Ramos (cell line): Measurements from ENCODE around the gene HLA-DMA.

Source experiments
- in situ Hi-C: fragments of 300-500 bp; cut with MboI; formaldehyde crosslinking; loops from one replicate; pipeline ENCODE4 v1.14.3; 2022; ENCODE audit warnings: low sequenced_read_pairs; ENCODE audit not compliant: unreplicated experiment

Gene HLA-DMA

GRCh38 chr6:32952817-32953739 is at the start of gene HLA-DMA:
TSS of gene HLA-DMA (minus strand) at chr6:32953097. CDS start at chr6:32953036, 61 bp downstream.
- in situ Hi-C loops, result no loop called here

- in situ Hi-C loops, result loop anchor here (10.0 kb wide), 1 partner anchor 243 kb away; no protein-coding TSS in a partner anchor
Observed at GRCh38 chr6:33001685-33002084, 48.8 kb upstream of the HLA-DMA start.

GRCh38 chr6:33000055-33000454 is 47.2 kb upstream of the HLA-DMA start:
- in situ Hi-C loops, result loop anchor here (10.0 kb wide), 1 partner anchor 245 kb away; no protein-coding TSS in a partner anchor

- in situ Hi-C loops, result no loop called here
Observed at GRCh38 chr6:32995448-32995847, 42.6 kb upstream of the HLA-DMA start.

GRCh38 chr6:32993363-32993973 is 40.6 kb upstream of the HLA-DMA start:
- in situ Hi-C loops, result no loop called here

GRCh38 chr6:32991972-32992371 is 39.1 kb upstream of the HLA-DMA start:
- in situ Hi-C loops, result no loop called here

GRCh38 chr6:32989368-32989767 is 36.5 kb upstream of the HLA-DMA start:
- in situ Hi-C loops, result loop anchor here (5.0 kb wide), 1 partner anchor 97 kb away; no protein-coding TSS in a partner anchor

GRCh38 chr6:32984622-32985389 is 31.9 kb upstream of the HLA-DMA start:
- in situ Hi-C loops, result loop anchor here (5.0 kb wide), 1 partner anchor 93 kb away; no protein-coding TSS in a partner anchor

- in situ Hi-C loops, result no loop called here
Observed at GRCh38 chr6:32983964-32984621, 31.2 kb upstream of the HLA-DMA start.

GRCh38 chr6:32983493-32983848 is 30.6 kb upstream of the HLA-DMA start:
- in situ Hi-C loops, result no loop called here

GRCh38 chr6:32982702-32983492 is 30.0 kb upstream of the HLA-DMA start:
- in situ Hi-C loops, result no loop called here

- in situ Hi-C loops, result no loop called here
Observed at GRCh38 chr6:32982084-32982701, 29.3 kb upstream of the HLA-DMA start.

GRCh38 chr6:32980488-32981038 is 27.7 kb upstream of the HLA-DMA start:
- in situ Hi-C loops, result no loop called here

GRCh38 chr6:32979720-32980487 is 27.0 kb upstream of the HLA-DMA start:
- in situ Hi-C loops, result no loop called here

GRCh38 chr6:32977953-32978324 is 25.0 kb upstream of the HLA-DMA start:
- in situ Hi-C loops, result no loop called here

GRCh38 chr6:32977272-32977952 is 24.5 kb upstream of the HLA-DMA start:
- in situ Hi-C loops, result no loop called here

- in situ Hi-C loops, result no loop called here
Observed at GRCh38 chr6:32976334-32977069, 23.6 kb upstream of the HLA-DMA start.
